HepG2 (cell line): ENCODE data around the gene TIMP3.

Experiments used
- JUN ChIP-seq: sonication (generic); formaldehyde crosslinking; IDR thresholded peaks from 2 replicates; pipeline ENCODE4 v1.4.0; 2020; ENCODE audit warnings: mild to moderate bottlenecking, missing genetic modification reagents
- PHF8 ChIP-seq: sonication (generic); formaldehyde crosslinking; IDR thresholded peaks from 2 replicates; pipeline ENCODE4 v1.5.0; 2020; ENCODE audit warnings: missing genetic modification reagents
- SKIL ChIP-seq: sonication (generic); formaldehyde crosslinking; IDR thresholded peaks from 2 replicates; pipeline ENCODE4 v1.8.0; 2022; ENCODE audit warnings: missing genetic modification reagents, mild to moderate bottlenecking, moderate library complexity, borderline replicate concordance
- SNAI1 ChIP-seq: sonication (generic); formaldehyde crosslinking; IDR thresholded peaks from 2 replicates; pipeline ENCODE4 v1.5.0; 2020; ENCODE audit warnings: mild to moderate bottlenecking, missing genetic modification reagents, borderline replicate concordance
- SUZ12 ChIP-seq: fragments of 150-350 bp; IDR thresholded peaks from 2 replicates; pipeline ENCODE4 v1.6.1; 2014; ENCODE audit warnings: low read depth, low read length
- ZNF749 ChIP-seq: sonication (generic); formaldehyde crosslinking; IDR thresholded peaks from 2 replicates; pipeline ENCODE4 v1.8.0; 2022; ENCODE audit warnings: mild to moderate bottlenecking, missing genetic modification reagents, moderate library complexity, borderline replicate concordance
- TF ChIP-seq, protein P1 (sequence below): sonication (generic); formaldehyde crosslinking; IDR thresholded peaks from 2 replicates; pipeline ENCODE4 v1.4.0; 2020; ENCODE audit warnings: missing genetic modification reagents
- TF ChIP-seq, protein P2 (sequence below): sonication (generic); formaldehyde crosslinking; IDR thresholded peaks from one replicate; pipeline ENCODE4 v1.5.1; 2020; ENCODE audit warnings: mild to moderate bottlenecking, missing genetic modification reagents; ENCODE audit errors: not compliant biosample characterization
- TF ChIP-seq, protein P3 (sequence below), 2 experiments: fragments of 450-650 bp in 1 of 2; sonication (generic) in 1 of 2; formaldehyde crosslinking; IDR thresholded peaks; 2 replicates each; pipeline versions ENCODE4 v1.5.0 to v1.8.0; 2020 to 2022; ENCODE audit warnings: mild to moderate bottlenecking in 1 of 2, missing genetic modification reagents in 1 of 2

GRCh38 chr22:32814285-32814860 lies 12.9 kb downstream of the TIMP3 start:
- TF ChIP-seq ZNF749 (CRISPR knock-in tag) = no peak
- TF ChIP-seq SNAI1 (CRISPR knock-in tag) = no peak
- TF ChIP-seq, protein P1, sequence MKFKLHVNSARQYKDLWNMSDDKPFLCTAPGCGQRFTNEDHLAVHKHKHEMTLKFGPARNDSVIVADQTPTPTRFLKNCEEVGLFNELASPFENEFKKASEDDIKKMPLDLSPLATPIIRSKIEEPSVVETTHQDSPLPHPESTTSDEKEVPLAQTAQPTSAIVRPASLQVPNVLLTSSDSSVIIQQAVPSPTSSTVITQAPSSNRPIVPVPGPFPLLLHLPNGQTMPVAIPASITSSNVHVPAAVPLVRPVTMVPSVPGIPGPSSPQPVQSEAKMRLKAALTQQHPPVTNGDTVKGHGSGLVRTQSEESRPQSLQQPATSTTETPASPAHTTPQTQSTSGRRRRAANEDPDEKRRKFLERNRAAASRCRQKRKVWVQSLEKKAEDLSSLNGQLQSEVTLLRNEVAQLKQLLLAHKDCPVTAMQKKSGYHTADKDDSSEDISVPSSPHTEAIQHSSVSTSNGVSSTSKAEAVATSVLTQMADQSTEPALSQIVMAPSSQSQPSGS = no peak
- TF ChIP-seq PHF8 (CRISPR knock-in tag) = no peak
- TF ChIP-seq, protein P2, sequence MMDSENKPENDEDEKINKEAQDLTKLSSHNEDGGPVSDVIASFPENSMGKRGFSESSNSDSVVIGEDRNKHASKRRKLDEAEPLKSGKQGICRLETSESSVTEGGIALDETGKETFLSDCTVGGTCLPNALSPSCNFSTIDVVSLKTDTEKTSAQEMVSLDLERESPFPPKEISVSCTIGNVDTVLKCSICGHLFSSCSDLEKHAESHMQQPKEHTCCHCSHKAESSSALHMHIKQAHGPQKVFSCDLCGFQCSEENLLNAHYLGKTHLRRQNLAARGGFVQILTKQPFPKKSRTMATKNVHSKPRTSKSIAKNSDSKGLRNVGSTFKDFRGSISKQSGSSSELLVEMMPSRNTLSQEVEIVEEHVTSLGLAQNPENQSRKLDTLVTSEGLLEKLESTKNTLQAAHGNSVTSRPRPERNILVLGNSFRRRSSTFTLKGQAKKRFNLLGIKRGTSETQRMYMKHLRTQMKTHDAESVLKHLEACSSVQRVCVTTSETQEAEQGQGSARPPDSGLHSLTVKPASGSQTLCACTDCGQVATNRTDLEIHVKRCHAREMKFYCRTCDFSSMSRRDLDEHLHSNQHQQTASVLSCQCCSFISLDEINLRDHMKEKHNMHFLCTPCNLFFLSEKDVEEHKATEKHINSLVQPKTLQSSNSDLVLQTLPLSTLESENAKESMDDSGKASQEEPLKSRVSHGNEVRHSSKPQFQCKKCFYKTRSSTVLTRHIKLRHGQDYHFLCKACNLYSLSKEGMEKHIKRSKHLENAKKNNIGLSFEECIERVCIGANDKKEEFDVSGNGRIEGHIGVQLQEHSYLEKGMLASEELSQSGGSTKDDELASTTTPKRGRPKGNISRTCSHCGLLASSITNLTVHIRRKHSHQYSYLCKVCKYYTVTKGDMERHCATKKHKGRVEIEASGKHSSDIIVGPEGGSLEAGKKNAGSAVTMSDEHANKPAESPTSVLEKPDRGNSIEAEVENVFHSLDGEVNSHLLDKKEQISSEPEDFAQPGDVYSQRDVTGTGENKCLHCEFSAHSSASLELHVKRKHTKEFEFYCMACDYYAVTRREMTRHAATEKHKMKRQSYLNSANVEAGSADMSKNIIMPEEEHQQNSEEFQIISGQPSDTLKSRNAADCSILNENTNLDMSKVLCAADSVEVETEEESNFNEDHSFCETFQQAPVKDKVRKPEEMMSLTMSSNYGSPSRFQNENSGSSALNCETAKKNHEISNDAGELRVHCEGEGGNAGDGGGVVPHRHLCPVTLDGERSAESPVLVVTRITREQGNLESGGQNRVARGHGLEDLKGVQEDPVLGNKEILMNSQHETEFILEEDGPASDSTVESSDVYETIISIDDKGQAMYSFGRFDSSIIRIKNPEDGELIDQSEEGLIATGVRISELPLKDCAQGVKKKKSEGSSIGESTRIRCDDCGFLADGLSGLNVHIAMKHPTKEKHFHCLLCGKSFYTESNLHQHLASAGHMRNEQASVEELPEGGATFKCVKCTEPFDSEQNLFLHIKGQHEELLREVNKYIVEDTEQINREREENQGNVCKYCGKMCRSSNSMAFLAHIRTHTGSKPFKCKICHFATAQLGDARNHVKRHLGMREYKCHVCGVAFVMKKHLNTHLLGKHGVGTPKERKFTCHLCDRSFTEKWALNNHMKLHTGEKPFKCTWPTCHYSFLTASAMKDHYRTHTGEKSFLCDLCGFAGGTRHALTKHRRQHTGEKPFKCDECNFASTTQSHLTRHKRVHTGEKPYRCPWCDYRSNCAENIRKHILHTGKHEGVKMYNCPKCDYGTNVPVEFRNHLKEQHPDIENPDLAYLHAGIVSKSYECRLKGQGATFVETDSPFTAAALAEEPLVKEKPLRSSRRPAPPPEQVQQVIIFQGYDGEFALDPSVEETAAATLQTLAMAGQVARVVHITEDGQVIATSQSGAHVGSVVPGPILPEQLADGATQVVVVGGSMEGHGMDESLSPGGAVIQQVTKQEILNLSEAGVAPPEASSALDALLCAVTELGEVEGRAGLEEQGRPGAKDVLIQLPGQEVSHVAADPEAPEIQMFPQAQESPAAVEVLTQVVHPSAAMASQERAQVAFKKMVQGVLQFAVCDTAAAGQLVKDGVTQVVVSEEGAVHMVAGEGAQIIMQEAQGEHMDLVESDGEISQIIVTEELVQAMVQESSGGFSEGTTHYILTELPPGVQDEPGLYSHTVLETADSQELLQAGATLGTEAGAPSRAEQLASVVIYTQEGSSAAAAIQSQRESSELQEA = no peak
- TF ChIP-seq SKIL (CRISPR knock-in tag) = no peak
- no peak for TF ChIP-seq JUN (CRISPR knock-in tag)
- no peak for TF ChIP-seq SUZ12
- TF ChIP-seq, protein P3, sequence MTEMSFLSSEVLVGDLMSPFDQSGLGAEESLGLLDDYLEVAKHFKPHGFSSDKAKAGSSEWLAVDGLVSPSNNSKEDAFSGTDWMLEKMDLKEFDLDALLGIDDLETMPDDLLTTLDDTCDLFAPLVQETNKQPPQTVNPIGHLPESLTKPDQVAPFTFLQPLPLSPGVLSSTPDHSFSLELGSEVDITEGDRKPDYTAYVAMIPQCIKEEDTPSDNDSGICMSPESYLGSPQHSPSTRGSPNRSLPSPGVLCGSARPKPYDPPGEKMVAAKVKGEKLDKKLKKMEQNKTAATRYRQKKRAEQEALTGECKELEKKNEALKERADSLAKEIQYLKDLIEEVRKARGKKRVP (CRISPR knock-in tag; IDR thresholded peaks at IDR 0.05) = no peak
